ENCODE data around the gene ZNF629.
A peak's percentile ranks its signal among the peaks of the same experiment; 100 is the strongest.

Gene ZNF629

GRCh38 chr16:30761427-30761927 lies 25.5 kb downstream of the ZNF629 start:
- FAIRE-seq, result peak; percentile 87

GRCh38 chr16:30760577-30761426 lies 26.2 kb downstream of the ZNF629 start:
- DNase-seq (ENCODE audit: insufficient read length, low spot score), result no peak
- FAIRE-seq, result no peak
- TF ChIP-seq POU2F2 (IDR thresholded peaks at IDR 0.05; ENCODE audit: low read depth, low read length) (no peak), SPI1 (IDR thresholded peaks at IDR 0.05; ENCODE audit: low read depth, low read length) (no peak), TAF1 (IDR thresholded peaks at IDR 0.05; ENCODE audit: low read depth, low read length) (no peak), POLR2A (IDR thresholded peaks at IDR 0.05; ENCODE audit: low read depth, low read length) (no peak), POLR2AphosphoS5 (IDR thresholded peaks at IDR 0.05; ENCODE audit: low read depth, low read length) (no peak)

More at GRCh38 chr16:30761427-30761927, 25.5 kb downstream of the ZNF629 start:
- TF ChIP-seq POU2F2 (IDR thresholded peaks at IDR 0.05; ENCODE audit: low read depth, low read length) (0 out of 2 replicates have a peak, but pooled peaks have one; percentile 33), TAF1 (IDR thresholded peaks at IDR 0.05; ENCODE audit: low read depth, low read length) (no peak), POLR2A (IDR thresholded peaks at IDR 0.05; ENCODE audit: low read depth, low read length) (0 out of 2 replicates have a peak, but pooled peaks have one; percentile 34)
- peak; percentile 49 for DNase-seq (ENCODE audit: insufficient read length, low spot score)

GRCh38 chr16:30760001-30760559 lies 26.9 kb downstream of the ZNF629 start:
- no peak for DNase-seq (ENCODE audit: insufficient read length, low spot score)
- TF ChIP-seq SPI1 (IDR thresholded peaks at IDR 0.05; ENCODE audit: low read depth, low read length) (no peak), TAF1 (IDR thresholded peaks at IDR 0.05; ENCODE audit: low read depth, low read length) (no peak), POLR2A (IDR thresholded peaks at IDR 0.05; ENCODE audit: low read depth, low read length) (no peak), PAX5 (IDR thresholded peaks at IDR 0.05; ENCODE audit: insufficient read depth, low read length, severe bottlenecking) (no peak), POLR2AphosphoS5 (IDR thresholded peaks at IDR 0.05; ENCODE audit: low read depth, low read length) (no peak)
- no peak for FAIRE-seq

DNA sequence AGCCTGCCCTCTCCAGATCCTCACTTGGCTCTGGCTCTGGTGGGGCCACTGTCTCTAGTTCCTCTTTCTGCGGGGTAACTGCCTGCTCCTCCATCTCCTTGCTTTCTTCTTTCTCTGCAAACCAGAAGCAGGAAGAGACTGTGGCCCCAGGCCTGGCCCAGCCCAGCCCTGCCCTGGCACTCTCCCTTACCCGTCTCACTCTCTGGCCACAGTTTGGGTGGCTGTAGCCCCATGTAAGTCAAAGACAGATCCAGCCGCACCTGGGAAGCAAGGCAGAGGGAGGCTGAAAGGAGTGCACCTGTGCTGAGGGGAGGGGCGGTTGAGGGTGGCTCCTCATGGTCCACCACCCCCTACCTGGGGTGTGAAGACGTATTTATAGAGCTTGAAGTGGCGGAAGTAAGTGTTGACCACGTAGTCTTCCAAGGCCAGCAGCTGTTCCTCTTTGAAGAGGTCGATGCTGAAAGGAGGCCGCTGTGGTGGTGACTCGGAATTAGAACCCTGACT lies 28.0 kb downstream of the ZNF629 start:
- TF ChIP-seq POLR2A (IDR thresholded peaks at IDR 0.05; ENCODE audit: low read depth, low read length), result no peak
- peak; percentile 46 for TF ChIP-seq SPI1 (IDR thresholded peaks at IDR 0.05; ENCODE audit: low read depth, low read length)
- FAIRE-seq (peak; percentile 26), DNase-seq (ENCODE audit: insufficient read length, low spot score) (no peak)

DNA sequence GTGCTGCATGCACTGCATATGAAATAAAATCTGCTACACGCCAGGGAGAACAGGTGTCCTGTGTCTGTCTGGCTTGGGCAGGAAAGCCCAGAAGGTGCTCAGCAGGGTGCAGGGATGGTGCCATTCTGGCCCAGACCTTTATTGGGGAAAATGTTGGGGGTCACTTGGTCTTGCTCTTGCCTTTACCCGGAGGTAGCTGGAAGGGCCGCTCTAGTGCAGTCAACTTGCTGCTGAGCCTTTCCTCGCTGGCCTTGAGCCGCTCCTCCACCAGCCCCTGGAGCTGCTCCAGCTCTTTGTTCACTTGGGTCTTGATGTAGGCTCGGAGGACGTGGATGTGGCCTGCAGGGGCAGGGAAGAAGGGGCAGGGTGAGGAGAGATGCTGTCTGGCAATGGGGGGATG lies 29.7 kb downstream of the ZNF629 start:
- DNase-seq (ENCODE audit: insufficient read length, low spot score) (no peak), FAIRE-seq (no peak)
- no peak for TF ChIP-seq POLR2AphosphoS5 (IDR thresholded peaks at IDR 0.05; ENCODE audit: low read depth, low read length)

- DNase-seq (ENCODE audit: insufficient read length, low spot score) (no peak), FAIRE-seq (no peak)
- TF ChIP-seq SPI1 (IDR thresholded peaks at IDR 0.05; ENCODE audit: low read depth, low read length) (no peak), TAF1 (IDR thresholded peaks at IDR 0.05; ENCODE audit: low read depth, low read length) (no peak), PAX5 (IDR thresholded peaks at IDR 0.05; ENCODE audit: insufficient read depth, low read length, severe bottlenecking) (no peak), POLR2A (IDR thresholded peaks at IDR 0.05; ENCODE audit: low read depth, low read length) (no peak)
Observed at GRCh38 chr16:30756781-30757100, 30.3 kb downstream of the ZNF629 start.

- DNase-seq (ENCODE audit: insufficient read length, low spot score) (no peak), FAIRE-seq (no peak)
- TF ChIP-seq POLR2AphosphoS5 (IDR thresholded peaks at IDR 0.05; ENCODE audit: low read depth, low read length) (no peak), POU2F2 (IDR thresholded peaks at IDR 0.05; ENCODE audit: low read depth, low read length) (no peak), TAF1 (IDR thresholded peaks at IDR 0.05; ENCODE audit: low read depth, low read length) (no peak), POLR2A (IDR thresholded peaks at IDR 0.05; ENCODE audit: low read depth, low read length) (no peak), SPI1 (IDR thresholded peaks at IDR 0.05; ENCODE audit: low read depth, low read length) (no peak), PAX5 (IDR thresholded peaks at IDR 0.05; ENCODE audit: insufficient read depth, low read length, severe bottlenecking) (no peak)
Observed at GRCh38 chr16:30755955-30756780, 30.8 kb downstream of the ZNF629 start.

DNA sequence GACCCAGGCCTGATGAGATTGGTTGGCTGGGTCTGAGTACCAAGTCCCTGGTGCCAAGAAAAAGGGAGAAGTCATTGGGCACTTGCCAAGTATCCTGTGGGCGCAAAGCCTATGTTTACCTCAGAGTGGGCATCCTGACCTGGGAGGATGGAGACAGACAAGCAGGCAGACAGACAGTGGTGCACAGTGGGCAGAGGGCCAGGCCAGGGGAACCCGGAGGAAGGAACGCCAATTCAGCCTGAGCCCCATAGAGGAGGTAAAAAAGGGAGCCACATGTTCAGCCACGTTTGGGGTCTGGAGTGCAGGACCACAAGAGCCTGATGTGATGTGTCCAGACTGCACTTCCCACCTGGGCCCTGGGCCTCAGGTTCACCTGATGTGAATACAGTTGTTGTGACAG lies 33.4 kb downstream of the ZNF629 start:
- DNase-seq (ENCODE audit: insufficient read length, low spot score), result no peak
- TF ChIP-seq POU2F2 (IDR thresholded peaks at IDR 0.05; ENCODE audit: low read depth, low read length) (no peak), POLR2A (IDR thresholded peaks at IDR 0.05; ENCODE audit: low read depth, low read length) (no peak), SPI1 (IDR thresholded peaks at IDR 0.05; ENCODE audit: low read depth, low read length) (no peak), PAX5 (IDR thresholded peaks at IDR 0.05; ENCODE audit: insufficient read depth, low read length, severe bottlenecking) (no peak), TAF1 (IDR thresholded peaks at IDR 0.05; ENCODE audit: low read depth, low read length) (no peak), POLR2AphosphoS5 (IDR thresholded peaks at IDR 0.05; ENCODE audit: low read depth, low read length) (no peak)
- FAIRE-seq, result no peak

DNA sequence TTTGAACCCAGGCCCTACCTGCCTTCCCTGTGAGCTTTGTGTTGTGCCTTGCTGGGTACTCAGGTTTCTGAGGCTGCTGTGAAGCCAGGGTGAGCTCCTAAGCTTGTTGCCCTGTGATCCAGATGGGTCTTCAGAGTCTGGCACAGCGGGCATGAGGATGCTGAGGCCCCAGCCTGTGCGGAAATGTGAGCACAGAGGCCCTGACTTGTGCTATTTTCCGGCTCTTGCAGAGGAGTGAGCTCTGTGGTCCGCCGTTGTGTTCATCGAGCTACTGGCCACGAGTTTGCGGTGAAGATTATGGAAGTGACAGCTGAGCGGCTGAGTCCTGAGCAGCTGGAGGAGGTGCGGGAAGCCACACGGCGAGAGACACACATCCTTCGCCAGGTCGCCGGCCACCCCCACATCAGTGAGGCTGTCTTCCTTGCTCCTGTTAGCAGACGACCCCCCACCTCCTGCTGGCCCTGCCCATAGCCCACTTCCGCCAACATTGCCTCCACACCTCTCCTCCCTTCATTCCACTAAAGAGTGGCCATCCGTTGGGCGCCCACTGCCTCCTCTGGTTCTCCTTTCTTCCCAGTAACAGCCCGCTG lies 36.0 kb downstream of the ZNF629 start:
- TF ChIP-seq POLR2A (IDR thresholded peaks at IDR 0.05; ENCODE audit: low read depth, low read length), result no peak
- no peak for TF ChIP-seq TAF1 (IDR thresholded peaks at IDR 0.05; ENCODE audit: low read depth, low read length)
- TF ChIP-seq POLR2AphosphoS5 (IDR thresholded peaks at IDR 0.05; ENCODE audit: low read depth, low read length), result no peak
- no peak for TF ChIP-seq POU2F2 (IDR thresholded peaks at IDR 0.05; ENCODE audit: low read depth, low read length)
- TF ChIP-seq PAX5 (IDR thresholded peaks at IDR 0.05; ENCODE audit: insufficient read depth, low read length, severe bottlenecking), result no peak
- no peak for TF ChIP-seq SPI1 (IDR thresholded peaks at IDR 0.05; ENCODE audit: low read depth, low read length)
- DNase-seq (ENCODE audit: insufficient read length, low spot score) (no peak), FAIRE-seq (no peak)
